Stimulated activated memory B cell treated with anti-CD40 and anti-IgM and Interleukin-4, amounts not matched to agents 10 μg/mL and 1 μg/mL and 100 μg/mL, for 72 hours (primary cell): ENCODE data around the gene TFDP1.

Experiments used
- ATAC-seq: fragments of 150-1000 bp; cut with Tn5 transposase; 2 replicates; pipeline ENCODE4 v1.10.0; 2021
- H3K27ac Mint-ChIP-seq: one replicate; pipeline ENCODE4 v1.8.0; 2022; ENCODE audit warnings: mild to moderate bottlenecking, mixed read lengths
- H3K27me3 Mint-ChIP-seq: one replicate; pipeline ENCODE4 v1.8.0; 2022; ENCODE audit warnings: mixed read lengths
- H3K36me3 Mint-ChIP-seq: one replicate; pipeline ENCODE4 v1.8.0; 2022; ENCODE audit warnings: mixed read lengths
- H3K4me1 Mint-ChIP-seq: one replicate; pipeline ENCODE4 v1.8.0; 2022; ENCODE audit warnings: mixed read lengths
- H3K4me3 Mint-ChIP-seq: one replicate; pipeline ENCODE4 v1.8.0; 2022; ENCODE audit warnings: mild to moderate bottlenecking, moderate library complexity, mixed read lengths
- H3K9me3 Mint-ChIP-seq: one replicate; pipeline ENCODE4 v1.8.0; 2022; ENCODE audit warnings: mixed read lengths

Gene TFDP1

DNA sequence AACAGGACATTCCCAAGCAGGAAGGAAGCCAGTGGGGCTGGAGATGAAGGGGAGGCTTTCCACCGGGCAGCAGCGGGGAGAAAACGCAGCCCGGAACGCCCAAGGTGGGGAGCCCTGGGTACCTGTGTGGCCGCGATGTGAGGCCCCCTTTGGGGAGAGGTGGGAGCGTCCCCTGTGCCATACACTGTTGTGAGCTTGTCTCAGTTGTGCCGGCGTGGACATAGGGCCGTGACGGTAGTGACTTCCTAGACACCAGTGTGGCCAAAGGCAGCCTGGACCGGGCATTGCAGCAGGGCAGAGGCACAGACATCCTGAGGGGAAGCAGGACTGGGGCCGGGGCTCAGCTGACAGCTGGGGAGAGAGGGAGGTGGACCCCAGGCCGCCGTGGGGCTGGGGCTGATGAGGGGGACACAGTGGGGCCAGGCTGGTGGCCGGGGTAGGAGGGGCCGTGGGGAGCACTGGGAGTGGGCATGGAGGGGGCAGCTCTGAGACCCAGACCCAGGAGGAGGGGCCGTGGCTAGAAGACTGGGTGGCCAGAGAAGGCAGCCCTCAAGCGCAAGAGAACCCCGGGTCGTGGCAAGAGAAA lies 38.5 kb upstream of the TFDP1 start:
- Mint-ChIP-seq H3K4me1 (peaks cover 12% of the 10 kb centered on the region), H3K9me3 (no peaks in the 10 kb centered on the region), H3K36me3 (peaks cover 35% of the 10 kb centered on the region), H3K27ac (no peak overlapping the region), H3K4me3 (no peak overlapping the region), H3K27me3 (no peaks in the 10 kb centered on the region)
- ATAC-seq: no peak

GRCh38 chr13:113546571-113547237 lies 37.8 kb upstream of the TFDP1 start:
- H3K36me3 Mint-ChIP-seq: peaks cover 39% of the 10 kb centered on the region
- no peaks in the 10 kb centered on the region for H3K9me3 Mint-ChIP-seq
- no peak overlapping the region for H3K27ac Mint-ChIP-seq
- H3K4me1 Mint-ChIP-seq: peaks cover 12% of the 10 kb centered on the region
- no peak overlapping the region for H3K4me3 Mint-ChIP-seq
- no peaks in the 10 kb centered on the region for H3K27me3 Mint-ChIP-seq
- no peak for ATAC-seq

DNA sequence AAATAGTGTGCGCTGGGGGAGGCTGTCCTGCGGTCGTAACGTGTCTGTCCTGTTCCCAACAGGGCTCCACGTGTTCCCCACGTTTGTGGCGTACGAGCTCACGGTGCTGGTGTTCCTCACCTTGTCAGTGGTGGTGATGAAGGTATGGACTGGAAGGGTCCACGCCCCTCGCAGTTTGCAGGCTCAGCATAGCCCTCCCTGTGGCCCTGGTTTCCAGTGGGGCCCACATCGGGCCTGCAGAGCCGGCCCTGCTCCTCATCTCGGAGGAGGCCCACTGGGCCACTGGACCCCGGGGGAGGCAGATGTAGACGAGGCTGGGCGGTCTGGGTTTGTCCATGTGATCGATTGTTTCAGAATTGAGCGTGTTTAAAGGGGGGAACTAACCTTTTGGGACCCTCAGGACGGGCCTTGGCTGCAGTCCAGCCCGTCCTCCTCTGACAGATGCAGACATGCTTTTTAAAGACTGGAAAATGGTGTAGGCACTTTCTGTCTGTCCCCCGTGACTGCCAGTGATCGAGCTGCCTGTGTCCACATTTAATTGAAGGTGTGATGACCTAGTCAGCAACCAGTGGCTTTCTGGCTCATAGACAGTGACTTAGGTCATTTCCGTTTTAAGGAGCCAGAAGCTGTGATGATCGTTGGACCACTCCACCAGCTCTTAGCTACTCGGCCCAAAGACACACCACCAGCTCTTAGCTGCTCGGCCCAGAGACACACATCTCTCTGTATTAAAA lies 37.1 kb upstream of the TFDP1 start:
- no peak for ATAC-seq
- no peaks in the 10 kb centered on the region for H3K9me3 Mint-ChIP-seq
- H3K4me3 Mint-ChIP-seq: no peak overlapping the region
- no peaks in the 10 kb centered on the region for H3K27me3 Mint-ChIP-seq
- H3K36me3 Mint-ChIP-seq: peaks cover 46% of the 10 kb centered on the region
- no peak overlapping the region for H3K27ac Mint-ChIP-seq
- peaks cover 12% of the 10 kb centered on the region for H3K4me1 Mint-ChIP-seq

DNA sequence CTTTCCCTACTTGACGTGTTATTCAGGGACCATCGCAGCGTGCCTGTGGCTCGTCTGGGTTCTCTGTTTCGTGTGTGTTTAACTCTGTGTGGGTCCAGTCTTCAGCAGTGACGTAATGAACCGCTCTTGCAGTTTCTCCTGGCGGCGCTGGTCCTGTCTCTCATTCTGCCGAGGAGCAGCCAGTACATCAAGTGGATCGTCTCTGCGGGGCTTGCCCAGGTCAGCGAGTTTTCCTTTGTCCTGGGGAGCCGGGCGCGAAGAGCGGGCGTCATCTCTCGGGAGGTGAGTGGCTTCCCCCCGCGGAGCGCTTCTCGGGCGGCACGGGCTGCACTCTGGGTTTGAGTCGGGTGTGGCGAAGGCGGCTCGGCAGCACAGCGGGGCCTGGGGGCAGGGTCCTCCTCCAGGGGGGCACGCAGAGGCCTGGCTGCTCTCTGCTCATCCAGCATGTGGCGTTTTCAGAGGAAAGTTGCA lies 36.3 kb upstream of the TFDP1 start:
- no peaks in the 10 kb centered on the region for H3K27me3 Mint-ChIP-seq

DNA sequence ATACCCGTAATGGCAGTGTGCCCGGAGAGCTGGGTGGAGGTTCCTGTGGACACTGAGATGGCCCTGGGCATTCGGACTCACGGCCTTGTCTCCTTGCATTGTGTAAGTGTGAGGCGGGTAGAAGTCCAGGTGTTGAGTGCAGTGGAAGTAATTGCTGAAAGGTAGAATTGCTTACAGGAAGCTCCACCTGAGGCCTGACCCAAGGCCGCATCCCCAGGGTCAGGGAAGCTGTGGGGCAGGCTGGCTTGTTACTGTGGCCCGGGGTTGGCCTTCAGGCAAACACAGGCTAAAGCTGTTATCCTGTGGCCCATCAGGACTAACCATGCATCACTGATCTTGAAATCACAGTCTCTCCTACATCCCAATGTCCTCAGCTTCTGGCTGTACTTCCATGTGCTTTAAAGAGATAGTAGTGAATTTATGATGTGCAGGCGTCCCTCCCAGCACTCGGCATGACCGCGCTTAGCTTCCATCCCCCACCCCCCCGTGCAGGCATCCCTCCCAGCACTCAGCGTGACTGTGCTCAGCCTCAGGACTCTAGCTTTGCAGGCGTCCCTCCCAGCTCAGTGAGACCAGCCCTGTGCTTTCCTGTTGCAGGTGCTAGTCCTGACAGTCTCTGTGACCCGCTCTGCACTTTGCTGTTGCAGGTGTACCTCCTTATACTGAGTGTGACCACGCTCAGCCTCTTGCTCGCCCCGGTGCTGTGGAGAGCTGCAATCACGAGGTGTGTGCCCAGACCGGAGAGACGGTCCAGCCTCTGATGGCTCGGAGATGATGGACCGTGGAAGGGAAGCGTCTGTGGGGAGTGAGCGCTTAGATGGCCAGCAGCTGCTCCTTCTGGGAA lies 35.6 kb upstream of the TFDP1 start:
- no peak for ATAC-seq
- H3K9me3 Mint-ChIP-seq: no peaks in the 10 kb centered on the region
- no peaks in the 10 kb centered on the region for H3K27me3 Mint-ChIP-seq
- peaks cover 7% of the 10 kb centered on the region for H3K4me1 Mint-ChIP-seq
- peaks cover 55% of the 10 kb centered on the region for H3K36me3 Mint-ChIP-seq
- no peak overlapping the region for H3K27ac Mint-ChIP-seq
- no peak overlapping the region for H3K4me3 Mint-ChIP-seq

More for the DNA sequence above, 36.3 kb upstream of the TFDP1 start:
- no peak overlapping the region for H3K4me3 Mint-ChIP-seq
- peaks cover 52% of the 10 kb centered on the region for H3K36me3 Mint-ChIP-seq
- H3K9me3 Mint-ChIP-seq: no peaks in the 10 kb centered on the region
- no peak overlapping the region for H3K27ac Mint-ChIP-seq
- peaks cover 12% of the 10 kb centered on the region for H3K4me1 Mint-ChIP-seq
- no peak for ATAC-seq

GRCh38 chr13:113550453-113550852 lies 34.1 kb upstream of the TFDP1 start:
- Mint-ChIP-seq H3K36me3 (peaks cover 56% of the 10 kb centered on the region), H3K27me3 (no peaks in the 10 kb centered on the region), H3K9me3 (no peaks in the 10 kb centered on the region), H3K4me3 (no peak overlapping the region), H3K27ac (no peak overlapping the region), H3K4me1 (peaks cover 6% of the 10 kb centered on the region)
- ATAC-seq: no peak

GRCh38 chr13:113551081-113552000 lies 33.2 kb upstream of the TFDP1 start:
- no peak overlapping the region for H3K4me3 Mint-ChIP-seq
- H3K27ac Mint-ChIP-seq: no peak overlapping the region
- ATAC-seq: no peak
- peaks cover 49% of the 10 kb centered on the region for H3K36me3 Mint-ChIP-seq
- H3K9me3 Mint-ChIP-seq: no peaks in the 10 kb centered on the region
- no peaks in the 10 kb centered on the region for H3K4me1 Mint-ChIP-seq
- H3K27me3 Mint-ChIP-seq: no peaks in the 10 kb centered on the region

GRCh38 chr13:113552079-113552478 lies 32.5 kb upstream of the TFDP1 start:
- Mint-ChIP-seq H3K9me3 (no peaks in the 10 kb centered on the region), H3K4me1 (peaks cover 7% of the 10 kb centered on the region), H3K27me3 (no peaks in the 10 kb centered on the region), H3K36me3 (peaks cover 41% of the 10 kb centered on the region), H3K27ac (no peak overlapping the region), H3K4me3 (no peak overlapping the region)
- no peak for ATAC-seq

GRCh38 chr13:113552786-113553434 lies 31.6 kb upstream of the TFDP1 start:
- Mint-ChIP-seq H3K9me3 (no peaks in the 10 kb centered on the region), H3K4me3 (no peak overlapping the region), H3K4me1 (peaks cover 16% of the 10 kb centered on the region), H3K36me3 (peaks cover 38% of the 10 kb centered on the region), H3K27ac (no peak overlapping the region), H3K27me3 (no peaks in the 10 kb centered on the region)
- no peak for ATAC-seq

DNA sequence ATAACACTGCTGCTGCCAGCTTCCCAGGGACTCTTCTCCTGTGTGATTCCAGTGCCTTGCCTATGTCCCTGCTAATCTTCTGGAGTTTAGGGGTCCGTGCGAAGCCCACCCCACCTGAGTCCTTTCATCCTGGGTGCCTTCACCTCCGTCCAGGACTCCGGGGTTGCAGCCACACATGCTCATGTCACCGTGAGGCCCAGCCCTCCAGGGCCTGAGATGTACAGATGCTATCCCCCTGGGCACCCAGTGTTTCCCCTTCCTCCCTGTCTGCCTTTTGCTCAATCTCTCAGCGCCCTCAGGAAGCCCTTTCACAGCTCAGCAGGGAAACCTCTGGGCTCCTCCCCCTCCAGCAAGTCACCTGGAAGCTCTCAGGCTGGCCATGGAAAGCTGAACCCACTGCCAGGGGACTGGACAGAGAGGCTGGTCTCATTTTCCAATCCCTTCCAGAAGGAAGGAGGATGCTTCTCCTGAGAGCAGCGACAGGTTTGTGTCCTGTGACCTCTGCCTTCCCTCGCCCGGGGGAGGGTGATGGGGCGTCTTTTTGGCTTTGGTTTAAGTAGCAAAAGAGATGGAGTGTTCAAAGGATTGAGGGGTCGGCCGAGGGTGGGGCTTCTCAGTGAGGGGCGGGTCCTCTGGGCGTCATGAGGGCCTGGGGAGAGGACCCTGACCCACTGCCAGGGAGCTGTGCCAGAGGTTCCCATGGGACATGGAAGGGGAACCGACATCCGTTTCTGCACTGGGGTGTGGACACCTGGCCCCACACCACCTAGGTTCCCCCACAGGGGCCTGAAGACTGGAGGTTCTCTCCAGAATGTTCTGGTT lies 30.8 kb upstream of the TFDP1 start:
- Mint-ChIP-seq H3K27me3 (no peaks in the 10 kb centered on the region), H3K27ac (no peak overlapping the region), H3K36me3 (peaks cover 38% of the 10 kb centered on the region), H3K4me1 (peaks cover 24% of the 10 kb centered on the region), H3K9me3 (no peaks in the 10 kb centered on the region), H3K4me3 (no peak overlapping the region)
- ATAC-seq: no peak

DNA sequence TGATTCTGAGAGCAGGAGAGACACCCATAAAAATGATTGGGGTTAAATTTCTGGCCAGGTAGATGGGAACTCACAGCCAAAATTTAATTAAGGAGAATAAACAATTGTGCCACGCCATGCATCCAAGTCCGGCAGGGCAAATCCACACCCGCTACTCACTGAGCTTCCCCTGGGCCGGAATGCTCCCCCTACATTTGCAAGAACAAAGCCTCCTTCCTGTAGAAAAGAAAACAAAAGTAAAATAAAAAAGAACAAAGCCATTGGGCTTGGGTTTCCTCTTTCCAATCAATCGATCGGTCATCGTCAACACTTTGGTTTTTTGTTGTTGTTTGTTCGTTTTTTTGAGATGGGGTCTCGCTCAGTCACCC lies 30.2 kb upstream of the TFDP1 start:
- Mint-ChIP-seq H3K27me3 (no peaks in the 10 kb centered on the region), H3K9me3 (no peaks in the 10 kb centered on the region), H3K36me3 (peaks cover 35% of the 10 kb centered on the region), H3K27ac (no peak overlapping the region), H3K4me1 (peaks cover 30% of the 10 kb centered on the region), H3K4me3 (no peak overlapping the region)
- ATAC-seq: no peak

- no peaks in the 10 kb centered on the region for H3K27me3 Mint-ChIP-seq
- no peak for ATAC-seq
- peaks cover 30% of the 10 kb centered on the region for H3K4me1 Mint-ChIP-seq
- no peak overlapping the region for H3K4me3 Mint-ChIP-seq
- no peaks in the 10 kb centered on the region for H3K9me3 Mint-ChIP-seq
- no peak overlapping the region for H3K27ac Mint-ChIP-seq
- H3K36me3 Mint-ChIP-seq: peaks cover 32% of the 10 kb centered on the region
Measured at GRCh38 chr13:113555141-113555540, 29.4 kb upstream of the TFDP1 start.

- ATAC-seq: no peak
- Mint-ChIP-seq H3K4me1 (peaks cover 30% of the 10 kb centered on the region), H3K27ac (no peak overlapping the region), H3K27me3 (no peaks in the 10 kb centered on the region), H3K9me3 (no peaks in the 10 kb centered on the region), H3K36me3 (peaks cover 20% of the 10 kb centered on the region), H3K4me3 (no peak overlapping the region)
Measured at GRCh38 chr13:113557013-113557412, 27.5 kb upstream of the TFDP1 start.
